GM18517 (cell line): ENCODE measurements around the gene SLAMF7.
A peak's percentile ranks its signal among the peaks of the same experiment; 100 is the strongest.
"Not testable (repeated sequence)": the region's sequence is repeated elsewhere in the genome, so short reads cannot be mapped to it uniquely, and the experiment has no call there.

ENCODE experiments used
- ATAC-seq: cut with Tn5 transposase; IDR thresholded peaks from one replicate; pipeline ENCODE4 v1.9.1; 2021; ENCODE audit warnings: mild to moderate bottlenecking, moderate library complexity; ENCODE audit not compliant: unreplicated experiment

The SLAMF7 gene

GRCh38 chr1:160720356-160721085 lies 18.5 kb upstream of the SLAMF7 start:
- ATAC-seq: no peak

GRCh38 chr1:160721473-160721872 lies 17.6 kb upstream of the SLAMF7 start:
- no peak for ATAC-seq

GRCh38 chr1:160722726-160723125 lies 16.3 kb upstream of the SLAMF7 start:
- ATAC-seq: no peak

- no peak for ATAC-seq
These were observed 15.7 kb upstream of the SLAMF7 start for GRCh38 chr1:160723332-160723731.

- ATAC-seq: no peak
These were observed 14.4 kb upstream of the SLAMF7 start for GRCh38 chr1:160724465-160725242.

GRCh38 chr1:160726114-160726497 lies 12.9 kb upstream of the SLAMF7 start:
- ATAC-seq: no peak

- ATAC-seq: peak; percentile 51
These were observed 12.3 kb upstream of the SLAMF7 start for GRCh38 chr1:160726498-160727315.

- no peak for ATAC-seq
These were observed 11.8 kb upstream of the SLAMF7 start for GRCh38 chr1:160727316-160727640.

- not testable (repeated sequence) for ATAC-seq
These were observed 7.5 kb upstream of the SLAMF7 start for GRCh38 chr1:160731564-160731963.

- peak; percentile 53 for ATAC-seq
These were observed 7.1 kb upstream of the SLAMF7 start for GRCh38 chr1:160731990-160732389.

- ATAC-seq: no peak
These were observed 5.1 kb upstream of the SLAMF7 start for GRCh38 chr1:160733898-160734297.

- ATAC-seq: no peak
These were observed 4.7 kb upstream of the SLAMF7 start for GRCh38 chr1:160734301-160734700.

GRCh38 chr1:160738271-160738670 lies 776 bp upstream of the SLAMF7 start:
- no peak for ATAC-seq

GRCh38 chr1:160740133-160740688 lies 1.2 kb downstream of the SLAMF7 start:
- ATAC-seq: no peak

- ATAC-seq: no peak
These were observed 2.0 kb downstream of the SLAMF7 start for GRCh38 chr1:160741092-160741501.

GRCh38 chr1:160741612-160742348 lies 2.7 kb downstream of the SLAMF7 start:
- no peak for ATAC-seq

GRCh38 chr1:160742428-160743127 lies 3.5 kb downstream of the SLAMF7 start:
- ATAC-seq: no peak

GRCh38 chr1:160743266-160743665 lies 4.2 kb downstream of the SLAMF7 start:
- ATAC-seq: no peak

- ATAC-seq: no peak
These were observed 5.3 kb downstream of the SLAMF7 start for GRCh38 chr1:160744199-160744851.
